Gastroesophageal sphincter (tissue), 4 donors: ENCODE data around the gene PNRC1. TPM values are rescaled to one million over a fixed set of nuclear protein-coding genes. Genes with fewer than 3 reads are reported as not detected.
"Not testable (repeated sequence)": the region's sequence is repeated elsewhere in the genome, so short reads cannot be mapped to it uniquely, and the experiment has no call there.

ENCODE experiments used
- ATAC-seq: fragments of 150-250 bp; one replicate; pipeline ENCODE4 v1.9.1; 2016; ENCODE audit warnings: mild to moderate bottlenecking, moderate library complexity
- H3K27ac ChIP-seq, 4 donors: fragments of 200-600 bp; sonication (generic) in 3 of 4; 1 replicate in 3 of 4; 2 replicates in 1 of 4; pipeline ENCODE4 v1.5.1; 2016 to 2019
- H3K27me3 ChIP-seq: fragments of 200-600 bp; sonication (generic); one replicate; pipeline ENCODE4 v1.5.1; 2019
- H3K36me3 ChIP-seq, 2 donors: fragments of 200-600 bp; sonication (generic); one replicate each; pipeline ENCODE4 v1.5.1; 2019; ENCODE audit warnings: control low read depth in 1 of 2
- H3K4me1 ChIP-seq, 3 donors: fragments of 200-600 bp; sonication (generic); 1 replicate in 2 of 3; 2 replicates in 1 of 3; pipeline ENCODE4 v1.5.1; 2016 to 2019; ENCODE audit warnings: control low read depth in 2 of 3
- H3K4me3 ChIP-seq, 2 donors: fragments of 200-600 bp; sonication (generic); one replicate each; pipeline ENCODE4 v1.5.1; 2019; ENCODE audit warnings: mild to moderate bottlenecking in 1 of 2, moderate library complexity in 1 of 2
- H3K9me3 ChIP-seq, 3 donors: fragments of 200-600 bp; sonication (generic); one replicate each; pipeline ENCODE4 v1.5.1; 2017 to 2019; ENCODE audit warnings: control low read depth in 2 of 3
- EP300 ChIP-seq: sonication (generic); formaldehyde crosslinking; IDR thresholded peaks from one replicate; pipeline ENCODE4 v1.6.1; 2017; ENCODE audit warnings: antibody characterized with exemption, mild to moderate bottlenecking
- POLR2A ChIP-seq, 2 donors: fragments of 450-650 bp; IDR thresholded peaks; one replicate each; pipeline ENCODE4 v1.6.1; 2017; ENCODE audit warnings: antibody characterized with exemption in 2 of 2, mild to moderate bottlenecking in 2 of 2, moderate library complexity in 1 of 2
- POLR2AphosphoS5 ChIP-seq: sonication (generic); formaldehyde crosslinking; IDR thresholded peaks from one replicate; pipeline ENCODE4 v1.6.1; 2017; ENCODE audit warnings: antibody characterized with exemption
- WGBS, 2 donors: methylation state at CpG; one replicate each; pipeline ENCODE4 v1.1.5; 2018; ENCODE audit warnings: low coverage in 1 of 2; 5-methylcytosine and 5-hydroxymethylcytosine counted together
- total RNA-seq, 4 donors: library from RNA; depleted of rRNA; stranded (reverse); fragments of >200 nt; gene quantifications; one replicate each; pipeline ENCODE4 v1.1.0, GENCODE V29; 2016
- TF ChIP-seq, protein P1 (sequence below), 4 experiments: fragments of 200-600 bp in 2 of 4; fragments of 450-650 bp in 2 of 4; sonication (generic) in 1 of 4; IDR thresholded peaks; one replicate each; pipeline ENCODE4 v1.5.1; 2017 to 2019; ENCODE audit warnings: antibody characterized with exemption in 4 of 4, mild to moderate bottlenecking in 2 of 4, moderate library complexity in 2 of 4

The PNRC1 gene
- total RNA-seq, 4 donors from 2014 or later = 316 to 349 (median 331) TPM

DNA sequence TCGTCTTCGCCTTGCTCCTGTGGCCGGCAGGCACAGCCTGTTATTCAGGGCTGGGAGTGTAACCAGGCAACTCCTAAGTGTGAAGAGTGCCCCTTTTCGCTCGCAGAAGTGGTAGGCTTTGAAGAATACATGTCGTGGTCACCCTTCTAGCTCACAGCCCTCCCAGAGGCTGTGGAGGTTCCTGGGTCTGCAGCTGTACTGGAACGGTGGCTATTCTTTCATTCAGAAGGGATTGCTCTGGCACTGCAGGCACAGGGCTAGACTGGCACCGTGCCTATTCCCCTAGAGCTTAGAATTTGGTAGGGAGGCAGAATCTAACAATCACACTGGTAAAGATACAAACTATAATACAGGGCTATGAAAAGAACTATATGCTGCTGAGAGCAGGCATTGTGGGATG is 38.4 kb downstream of the PNRC1 start:
- no peak overlapping the region for H3K4me3 ChIP-seq
- TF ChIP-seq, protein P1, sequence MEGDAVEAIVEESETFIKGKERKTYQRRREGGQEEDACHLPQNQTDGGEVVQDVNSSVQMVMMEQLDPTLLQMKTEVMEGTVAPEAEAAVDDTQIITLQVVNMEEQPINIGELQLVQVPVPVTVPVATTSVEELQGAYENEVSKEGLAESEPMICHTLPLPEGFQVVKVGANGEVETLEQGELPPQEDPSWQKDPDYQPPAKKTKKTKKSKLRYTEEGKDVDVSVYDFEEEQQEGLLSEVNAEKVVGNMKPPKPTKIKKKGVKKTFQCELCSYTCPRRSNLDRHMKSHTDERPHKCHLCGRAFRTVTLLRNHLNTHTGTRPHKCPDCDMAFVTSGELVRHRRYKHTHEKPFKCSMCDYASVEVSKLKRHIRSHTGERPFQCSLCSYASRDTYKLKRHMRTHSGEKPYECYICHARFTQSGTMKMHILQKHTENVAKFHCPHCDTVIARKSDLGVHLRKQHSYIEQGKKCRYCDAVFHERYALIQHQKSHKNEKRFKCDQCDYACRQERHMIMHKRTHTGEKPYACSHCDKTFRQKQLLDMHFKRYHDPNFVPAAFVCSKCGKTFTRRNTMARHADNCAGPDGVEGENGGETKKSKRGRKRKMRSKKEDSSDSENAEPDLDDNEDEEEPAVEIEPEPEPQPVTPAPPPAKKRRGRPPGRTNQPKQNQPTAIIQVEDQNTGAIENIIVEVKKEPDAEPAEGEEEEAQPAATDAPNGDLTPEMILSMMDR (IDR thresholded peaks at IDR 0.05) = no peak
- no peak for TF ChIP-seq EP300
- TF ChIP-seq POLR2AphosphoS5 = no peak
- no peak for TF ChIP-seq POLR2A (IDR thresholded peaks at IDR 0.05)
- 80% methylated on average over 8 of the region's 8 CpGs; no CpG with 5 or more reads in 1 of the 2 donors for WGBS, 2 donors
- no peaks in the 10 kb centered on the region for H3K9me3 ChIP-seq
- no peaks in the 10 kb centered on the region for H3K36me3 ChIP-seq
- no peaks in the 10 kb centered on the region for H3K27me3 ChIP-seq
- ATAC-seq = no peak
- H3K4me1 ChIP-seq = peaks cover 0 to 22% (median 0%) of the 10 kb centered on the region in 3 donors
- H3K27ac ChIP-seq = peak overlapping the region in 3 of 4 donors; percentile 22 to 84 (median 50)

DNA sequence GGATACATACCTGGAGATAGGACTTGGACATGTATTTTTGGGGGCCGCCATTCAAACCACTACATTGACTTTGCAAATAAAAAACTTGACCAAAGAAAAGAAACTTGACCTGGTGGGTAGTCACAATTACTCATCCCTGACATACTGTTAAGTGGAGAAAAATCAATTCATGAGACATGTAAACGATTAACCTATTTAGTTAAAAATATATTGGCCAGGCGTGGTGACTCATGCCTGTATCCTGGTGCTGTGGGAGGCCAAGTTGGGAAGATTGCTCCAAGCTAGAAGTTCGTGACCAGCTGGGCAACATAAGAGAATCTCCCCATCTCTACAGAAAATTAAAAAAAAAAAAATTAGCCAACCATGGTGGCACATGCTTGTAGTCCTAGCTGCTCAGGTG is 39.8 kb downstream of the PNRC1 start:
- Histone ChIP-seq H3K4me3 (no peak overlapping the region), H3K36me3 (no peaks in the 10 kb centered on the region), H3K4me1 (peaks cover 0 to 22% (median 0%) of the 10 kb centered on the region in 3 donors), H3K27me3 (no peaks in the 10 kb centered on the region), H3K9me3 (no peaks in the 10 kb centered on the region), H3K27ac (no peak overlapping the region)
- 74 to 77% methylated on average over 3 to 4 of the region's 4 CpGs for WGBS, 2 donors
- TF ChIP-seq EP300 (no peak), POLR2A (IDR thresholded peaks at IDR 0.05) (no peak), POLR2AphosphoS5 (no peak)
- TF ChIP-seq, protein P1 (IDR thresholded peaks at IDR 0.05) = no peak
- no peak for ATAC-seq

DNA sequence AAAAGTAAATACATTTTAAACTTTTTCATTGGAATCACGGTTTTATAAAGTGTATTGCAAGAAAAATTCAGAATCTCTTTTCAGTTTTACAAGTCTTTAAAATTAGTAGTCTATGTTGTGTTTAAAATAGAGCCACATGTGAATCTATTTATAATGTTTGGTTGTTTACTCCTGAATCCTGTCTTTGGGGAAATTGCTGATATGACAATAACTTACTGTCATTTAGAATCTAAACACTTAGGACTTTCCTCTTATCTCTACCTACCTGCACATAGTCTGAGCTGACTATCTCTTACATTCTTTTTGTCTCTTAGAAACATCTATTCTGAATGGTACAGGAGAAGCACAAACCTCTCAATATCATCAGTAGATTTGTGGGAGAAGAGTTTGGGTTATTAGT is 41.4 kb downstream of the PNRC1 start:
- no peak for ATAC-seq
- Histone ChIP-seq H3K4me1 (peaks cover 0 to 14% (median 0%) of the 10 kb centered on the region in 3 donors), H3K36me3 (no peaks in the 10 kb centered on the region), H3K9me3 (no peaks in the 10 kb centered on the region), H3K27me3 (no peaks in the 10 kb centered on the region), H3K4me3 (no peak overlapping the region), H3K27ac (no peak overlapping the region)
- 73 to 79% methylated on average over 1 of the region's 1 CpG for WGBS, 2 donors
- TF ChIP-seq POLR2AphosphoS5 (no peak), POLR2A (IDR thresholded peaks at IDR 0.05) (no peak), EP300 (no peak)
- TF ChIP-seq, protein P1 (IDR thresholded peaks at IDR 0.05) = no peak

DNA sequence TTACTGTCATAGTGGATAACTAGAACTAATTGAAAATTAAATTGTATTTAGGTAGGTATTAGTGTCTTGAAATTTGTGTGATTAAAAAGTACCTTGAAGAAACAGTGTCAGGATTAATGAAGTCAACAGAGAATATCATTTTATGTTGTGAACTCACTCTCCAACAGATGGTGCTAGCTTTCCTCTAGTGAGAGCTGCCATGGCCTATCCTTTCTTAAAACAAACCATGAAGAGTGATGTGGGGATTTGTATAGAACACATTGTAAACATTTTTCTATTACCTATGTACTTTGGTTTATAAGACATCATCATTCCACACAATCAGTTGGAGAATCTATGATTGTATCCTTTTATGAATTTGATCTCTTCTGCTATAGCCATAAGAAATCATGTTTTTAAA is 42.1 kb downstream of the PNRC1 start:
- H3K4me1 ChIP-seq = peaks cover 0 to 10% (median 0%) of the 10 kb centered on the region in 3 donors
- TF ChIP-seq, protein P1 (IDR thresholded peaks at IDR 0.05) = peak; percentile 23 to 64 (median 50)
- TF ChIP-seq POLR2A (IDR thresholded peaks at IDR 0.05) = no peak
- H3K36me3 ChIP-seq = no peaks in the 10 kb centered on the region
- H3K4me3 ChIP-seq = no peak overlapping the region
- H3K27me3 ChIP-seq = no peaks in the 10 kb centered on the region
- no peak overlapping the region for H3K27ac ChIP-seq
- peak; percentile 30 for ATAC-seq
- H3K9me3 ChIP-seq = no peaks in the 10 kb centered on the region

DNA sequence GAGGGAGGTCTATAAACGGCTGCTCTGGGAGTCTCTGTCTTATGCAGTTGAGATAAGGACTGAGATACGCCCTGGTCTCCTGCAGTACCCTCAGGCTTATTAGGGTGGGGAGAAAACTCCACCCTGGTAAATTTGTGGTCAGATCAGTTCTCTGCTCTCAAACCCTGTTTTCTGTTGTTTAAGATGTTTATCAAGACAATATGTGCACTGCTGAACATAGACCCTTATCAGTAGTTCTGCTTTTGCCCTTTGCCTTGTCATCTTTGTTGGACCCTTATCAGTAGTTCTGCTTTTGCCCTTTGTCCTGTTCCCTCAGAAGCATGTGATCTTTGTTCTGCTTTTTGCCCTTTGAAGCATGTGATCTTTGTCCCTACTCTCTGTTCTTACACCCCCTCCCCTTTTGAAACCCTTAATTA is 47.7 kb downstream of the PNRC1 start:
- WGBS, 2 donors = 83 to 85% methylated on average over 2 of the region's 2 CpGs

More for the DNA sequence above, 47.7 kb downstream of the PNRC1 start:
- not testable (repeated sequence) for H3K4me3 ChIP-seq, H3K9me3 ChIP-seq, H3K27ac ChIP-seq, H3K36me3 ChIP-seq, H3K27me3 ChIP-seq, H3K4me1 ChIP-seq, ATAC-seq
